ENCODE data around the gene PDE6A.

PDE6A gene

DNA sequence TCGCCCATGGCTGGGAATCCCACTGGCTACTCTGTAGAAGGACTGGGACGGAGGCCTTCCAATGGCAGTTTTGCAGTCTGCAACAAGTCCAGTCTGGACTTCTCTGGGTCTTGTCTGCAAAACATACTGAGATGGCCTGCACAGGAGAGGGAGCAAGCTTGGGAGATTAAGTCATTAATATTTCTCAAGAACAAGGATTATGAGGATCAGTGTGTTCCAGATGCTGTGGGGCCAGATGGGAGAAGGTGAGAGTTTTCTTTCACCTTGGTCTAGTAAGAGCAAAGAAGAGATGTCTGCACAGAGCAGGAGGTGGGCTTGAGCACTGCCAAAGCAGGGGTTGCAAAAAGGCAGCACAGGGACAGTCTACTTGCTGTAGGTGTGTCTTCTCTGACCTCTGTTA, at the start of gene PDE6A:
Gene PDE6A, minus strand, starts transcription at position 128 of the 400 bp plus-strand sequence. Its CDS starts 120 bp downstream, at position 8.
- peak; percentile 90 for DNase-seq

DNA sequence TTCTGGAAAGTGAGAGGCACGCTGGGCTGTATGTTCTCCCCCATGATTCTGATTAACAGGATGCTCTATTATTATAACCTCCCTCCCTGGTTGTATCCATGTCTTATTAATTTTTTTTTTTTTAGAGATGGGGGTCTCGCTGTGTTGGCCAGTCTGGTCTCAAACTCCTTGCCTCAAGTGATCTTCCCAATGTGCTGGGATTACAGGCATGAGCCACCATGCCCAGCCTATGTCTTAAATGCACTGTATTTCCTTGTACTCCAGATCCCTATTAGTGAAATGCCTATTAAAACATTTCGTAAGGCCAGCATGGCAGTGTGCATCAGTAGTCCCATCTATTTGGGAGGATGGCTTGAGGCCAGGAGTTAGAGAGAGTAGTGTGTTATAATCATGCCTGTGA, 48.9 kb upstream of the PDE6A start:
- DNase-seq, result no peak

DNA sequence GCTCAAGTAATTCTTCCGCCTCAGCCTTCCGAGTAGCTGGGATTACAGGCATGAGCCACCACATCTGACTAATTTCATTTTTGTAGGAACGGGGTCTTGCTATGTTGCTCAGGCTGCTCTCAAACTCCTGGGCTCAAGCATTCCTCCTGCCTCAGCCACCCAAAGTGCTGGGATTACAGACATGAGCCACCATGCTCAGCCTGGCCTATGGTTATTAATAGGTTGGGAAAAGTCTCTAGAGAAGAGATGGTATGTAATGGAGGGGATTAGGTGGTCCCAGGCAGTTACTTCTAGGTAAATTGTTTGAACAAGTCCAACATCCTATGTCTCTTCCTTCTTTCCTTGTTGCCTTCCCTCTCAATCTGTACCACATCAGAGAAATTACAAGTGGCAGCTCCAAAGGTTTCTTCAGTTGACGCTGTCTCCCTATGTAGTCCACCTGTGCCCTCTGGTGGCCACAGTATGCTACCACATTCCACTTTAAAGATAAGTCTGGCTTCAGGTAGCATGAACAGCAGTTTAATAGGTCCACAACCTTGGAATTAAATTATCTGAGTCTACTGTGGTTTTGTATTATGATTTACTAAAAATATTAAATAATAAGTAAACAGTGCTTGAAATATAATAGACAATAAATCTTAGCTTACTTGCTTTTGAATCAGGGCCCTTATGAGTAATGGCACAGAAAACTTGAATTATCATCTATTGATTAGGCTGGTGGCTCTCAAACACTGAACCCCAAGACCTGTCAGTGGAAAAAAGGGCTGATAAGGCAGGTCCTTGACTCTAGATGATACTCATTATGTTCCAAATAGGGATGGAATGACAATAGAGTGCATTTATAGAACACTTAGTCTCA, 46.2 kb upstream of the PDE6A start:
- peak; percentile 87 for DNase-seq

DNA sequence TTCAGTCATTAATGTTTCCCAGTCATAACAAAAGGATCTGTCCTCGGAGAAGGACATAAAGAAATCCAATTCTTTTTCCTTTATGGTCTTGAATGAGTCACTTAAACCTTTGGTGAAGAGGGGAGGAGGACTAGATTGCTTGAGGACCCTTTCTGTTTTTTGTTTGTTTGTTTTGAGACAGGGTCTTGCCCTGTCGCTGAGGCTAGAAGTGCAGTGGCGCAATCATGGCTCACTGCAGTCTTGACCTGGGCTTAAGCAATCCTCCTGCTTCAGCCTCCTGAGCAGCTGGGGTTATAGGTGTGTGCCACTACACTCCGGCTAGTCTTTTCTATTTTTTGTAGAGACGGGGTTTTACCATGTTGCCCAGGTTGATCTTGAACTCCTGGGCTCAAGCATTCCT, 43.5 kb upstream of the PDE6A start:
- no peak for DNase-seq

DNA sequence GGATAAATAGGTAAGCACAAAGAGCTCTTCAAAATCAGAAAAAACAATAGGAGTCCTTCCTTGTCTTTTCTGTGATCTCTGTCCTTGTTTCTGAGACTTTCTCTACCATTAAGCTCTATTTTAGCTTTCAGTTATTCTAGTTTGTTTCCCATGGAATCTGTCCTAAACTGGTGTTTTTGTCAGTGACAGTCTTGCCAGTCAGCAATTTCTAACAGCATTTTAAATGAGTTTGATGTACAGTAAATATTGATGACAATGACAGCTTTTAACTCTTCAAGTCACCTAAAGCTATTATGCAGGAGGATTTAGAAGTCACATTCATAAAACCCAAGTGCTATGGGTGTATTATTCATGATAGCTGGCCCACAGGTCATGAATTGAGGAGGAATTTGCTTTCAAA, 37.9 kb upstream of the PDE6A start:
- DNase-seq, result no peak

DNA sequence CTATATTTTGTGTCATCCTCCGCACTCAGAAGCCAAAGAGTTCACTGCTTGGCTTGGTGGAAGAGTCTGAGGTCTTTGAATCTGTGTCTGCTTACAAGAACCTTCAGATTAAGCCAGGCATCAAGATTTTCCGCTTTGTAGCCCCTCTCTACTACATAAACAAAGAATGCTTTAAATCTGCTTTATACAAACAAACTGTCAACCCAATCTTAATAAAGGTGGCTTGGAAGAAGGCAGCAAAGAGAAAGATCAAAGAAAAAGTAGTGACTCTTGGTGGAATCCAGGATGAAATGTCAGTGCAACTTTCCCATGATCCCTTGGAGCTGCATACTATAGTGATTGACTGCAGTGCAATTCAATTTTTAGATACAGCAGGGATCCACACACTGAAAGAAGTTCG, 36.6 kb upstream of the PDE6A start:
- DNase-seq, result no peak

DNA sequence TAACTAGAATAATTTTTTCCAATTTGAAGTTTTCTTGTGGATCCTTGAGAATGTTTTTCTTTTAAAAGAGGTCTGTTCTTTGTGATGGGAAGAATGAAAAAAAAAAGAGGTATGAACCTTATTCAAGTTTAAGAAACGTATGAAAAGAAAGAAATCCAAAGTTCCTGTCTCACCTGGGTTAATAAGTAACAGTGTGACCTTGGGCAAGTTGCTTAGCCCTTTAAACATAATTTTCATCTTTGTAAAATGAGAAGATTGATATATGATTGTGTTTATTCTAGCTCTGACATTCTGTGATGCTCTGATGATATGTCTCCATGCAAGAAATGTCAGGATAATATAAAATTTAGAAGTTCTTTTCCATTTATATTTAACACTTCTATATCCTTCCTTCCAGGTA, 35.3 kb upstream of the PDE6A start:
- no peak for DNase-seq

DNA sequence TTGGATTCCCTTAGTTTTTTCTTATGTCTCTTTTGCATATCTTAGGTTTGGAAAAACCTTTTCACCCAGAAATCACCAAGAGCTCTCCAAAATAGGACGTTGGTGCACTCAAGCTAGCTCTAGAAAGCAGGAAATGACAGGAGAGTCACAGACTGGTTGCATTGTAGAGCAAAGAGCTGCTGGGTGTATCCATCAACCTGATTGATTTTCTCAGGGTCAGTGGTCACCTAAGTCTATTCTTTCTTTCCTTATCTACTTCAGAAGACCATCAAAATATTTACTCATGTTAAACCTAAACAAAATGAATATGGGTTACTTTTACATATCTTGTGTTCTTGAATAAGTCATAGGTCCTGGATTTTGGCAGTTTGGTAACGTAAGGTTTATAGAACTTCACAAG, 30.8 kb upstream of the PDE6A start:
- no peak for DNase-seq

DNA sequence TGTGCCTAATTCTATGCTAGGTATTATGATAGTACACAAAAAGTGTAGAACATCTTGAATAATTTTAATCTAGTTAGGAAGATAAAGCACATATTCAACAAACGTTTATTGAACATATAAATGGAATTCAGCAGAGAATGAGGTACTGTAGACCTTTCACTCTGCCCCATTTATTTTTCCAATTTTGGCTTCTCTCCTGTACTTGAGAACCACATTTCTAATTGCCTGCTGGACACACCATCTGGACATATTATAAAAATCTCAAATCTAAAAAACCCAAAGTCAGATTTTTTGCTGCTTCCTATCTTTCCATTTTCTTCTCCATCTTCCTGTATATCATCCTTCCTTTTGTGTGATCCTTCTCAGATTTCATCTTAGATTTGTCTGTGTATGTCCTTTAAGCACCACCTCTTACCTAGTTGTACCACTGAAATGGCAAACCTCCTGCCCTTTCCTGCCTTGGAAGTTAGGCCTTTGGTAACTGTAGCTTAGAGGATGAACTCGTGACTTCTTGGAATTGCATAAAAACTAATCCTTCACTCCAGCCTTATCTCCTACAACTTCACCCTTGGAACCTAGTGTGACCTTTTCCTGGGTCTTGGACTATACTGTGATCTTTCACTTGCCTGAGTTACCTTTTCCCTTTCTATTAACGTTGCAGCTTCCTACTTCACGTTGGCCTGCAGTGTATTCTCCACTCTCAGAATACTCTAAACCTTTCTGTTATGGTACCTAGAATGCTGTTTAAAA, 24.8 kb upstream of the PDE6A start:
- no peak for DNase-seq

DNA sequence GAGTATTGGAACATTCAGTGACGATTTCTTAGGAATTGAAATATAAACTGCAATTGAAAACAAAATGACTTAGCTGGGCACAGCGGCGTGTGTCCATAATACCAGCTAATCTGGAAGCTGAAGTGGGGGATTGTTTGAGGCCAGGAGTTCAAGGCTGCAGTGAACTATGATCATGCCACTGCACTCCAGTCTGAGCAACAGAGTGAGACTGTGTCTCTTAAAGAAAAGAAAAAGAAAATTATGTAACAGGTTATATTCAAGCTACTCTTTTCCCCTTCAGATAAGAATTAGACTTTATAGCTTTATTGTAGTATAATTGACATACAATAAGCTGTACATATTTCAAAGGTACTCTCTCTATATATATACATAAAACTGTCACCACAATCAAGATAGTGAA, 22.4 kb upstream of the PDE6A start:
- DNase-seq, result no peak

DNA sequence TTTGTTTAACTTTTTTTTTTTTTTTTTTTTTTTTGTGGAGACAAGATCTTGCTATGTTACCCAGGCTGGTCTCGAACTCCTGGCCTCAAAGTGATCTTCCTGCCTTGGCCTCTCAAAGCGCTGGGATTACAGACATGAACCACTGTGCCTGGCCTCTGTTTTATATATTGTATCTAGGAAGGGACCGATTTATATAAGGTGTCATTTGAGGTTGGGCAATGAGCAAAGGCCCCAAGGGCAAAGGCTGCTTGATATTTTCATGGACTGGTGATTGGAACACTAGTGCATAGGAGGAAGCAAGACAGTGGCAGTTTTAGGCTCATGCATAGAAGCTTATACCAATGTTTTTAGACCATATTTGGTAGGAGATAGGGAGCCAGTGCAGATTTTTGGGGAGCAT, 19.1 kb upstream of the PDE6A start:
- no peak for DNase-seq

DNA sequence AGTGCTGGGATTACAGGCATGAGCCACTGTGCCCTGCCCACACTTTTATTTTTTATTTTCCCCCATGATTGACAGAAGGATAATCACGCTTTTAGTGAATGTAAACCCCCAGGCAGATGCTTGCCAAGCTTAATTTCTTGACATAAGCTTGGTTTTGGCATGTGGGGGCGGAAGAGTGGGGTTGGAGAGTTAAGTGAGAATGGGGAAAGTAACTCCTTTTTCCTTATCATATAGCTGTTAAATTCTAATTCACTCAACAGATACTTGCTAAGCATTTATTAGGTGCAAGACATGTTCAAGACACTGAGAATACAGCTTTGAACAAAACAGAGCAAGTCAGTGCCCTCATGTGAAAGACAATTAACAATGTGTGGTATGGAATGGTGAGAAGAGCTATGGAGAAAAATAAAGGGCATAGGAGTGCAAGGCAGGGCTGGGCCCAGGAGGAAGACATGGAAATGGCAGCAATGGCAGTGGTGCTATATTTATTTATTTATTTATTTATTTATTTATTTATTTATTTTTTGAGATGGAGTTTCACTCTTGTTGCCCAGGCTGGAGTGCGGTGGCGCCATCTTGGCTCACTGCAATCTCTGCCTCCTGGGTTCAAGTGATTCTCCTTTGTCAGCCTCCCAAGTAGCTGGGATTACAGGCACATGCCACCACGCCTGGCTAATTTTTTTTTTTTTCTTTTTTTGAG, 18.2 kb upstream of the PDE6A start:
- DNase-seq, result no peak

DNA sequence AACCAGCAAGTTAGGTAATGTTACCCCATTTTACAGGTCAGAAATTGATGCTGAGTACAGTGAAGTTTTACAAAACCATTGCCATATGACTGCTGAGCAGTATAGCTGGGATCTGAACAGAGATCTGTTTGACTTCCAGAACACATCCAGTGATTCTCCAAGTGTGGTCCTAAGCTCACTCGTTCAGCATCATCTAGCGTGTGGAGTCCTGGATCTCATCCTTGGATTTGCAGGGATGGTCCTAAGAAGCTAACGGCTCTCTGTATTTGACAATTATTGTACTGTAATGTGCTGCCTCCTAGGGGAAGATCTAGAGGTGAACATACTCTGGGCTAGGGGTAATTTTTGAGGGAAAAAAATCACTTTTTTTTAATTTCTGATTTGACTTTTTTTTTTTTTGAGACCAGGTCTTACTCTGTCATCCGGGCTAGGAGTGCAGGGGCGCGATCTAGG, 17.4 kb upstream of the PDE6A start:
- DNase-seq, result peak; percentile 65

DNA sequence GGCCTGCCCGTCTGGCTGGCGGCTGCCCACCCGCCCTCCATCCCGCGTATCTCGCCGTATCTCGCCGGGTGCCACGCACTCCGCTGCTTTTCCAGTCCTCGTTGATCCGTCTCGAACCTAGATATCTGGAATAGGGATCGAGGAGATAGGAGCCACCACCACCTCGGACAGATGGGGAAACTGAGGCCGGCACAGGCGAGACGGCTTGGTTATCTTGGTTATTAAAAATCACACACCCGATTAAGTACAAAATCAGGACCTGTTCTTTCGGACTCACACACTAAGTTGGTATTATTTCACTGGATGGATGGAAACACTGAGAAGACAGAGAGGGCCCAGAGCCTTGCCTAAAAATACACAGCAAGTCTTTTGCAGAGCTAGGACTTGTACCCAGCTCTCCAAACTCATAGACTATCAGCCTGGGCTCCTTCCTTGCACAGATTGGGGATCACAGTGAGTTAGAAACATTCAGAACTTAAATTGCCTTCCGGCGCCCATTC, 16.6 kb upstream of the PDE6A start:
- no peak for DNase-seq

DNA sequence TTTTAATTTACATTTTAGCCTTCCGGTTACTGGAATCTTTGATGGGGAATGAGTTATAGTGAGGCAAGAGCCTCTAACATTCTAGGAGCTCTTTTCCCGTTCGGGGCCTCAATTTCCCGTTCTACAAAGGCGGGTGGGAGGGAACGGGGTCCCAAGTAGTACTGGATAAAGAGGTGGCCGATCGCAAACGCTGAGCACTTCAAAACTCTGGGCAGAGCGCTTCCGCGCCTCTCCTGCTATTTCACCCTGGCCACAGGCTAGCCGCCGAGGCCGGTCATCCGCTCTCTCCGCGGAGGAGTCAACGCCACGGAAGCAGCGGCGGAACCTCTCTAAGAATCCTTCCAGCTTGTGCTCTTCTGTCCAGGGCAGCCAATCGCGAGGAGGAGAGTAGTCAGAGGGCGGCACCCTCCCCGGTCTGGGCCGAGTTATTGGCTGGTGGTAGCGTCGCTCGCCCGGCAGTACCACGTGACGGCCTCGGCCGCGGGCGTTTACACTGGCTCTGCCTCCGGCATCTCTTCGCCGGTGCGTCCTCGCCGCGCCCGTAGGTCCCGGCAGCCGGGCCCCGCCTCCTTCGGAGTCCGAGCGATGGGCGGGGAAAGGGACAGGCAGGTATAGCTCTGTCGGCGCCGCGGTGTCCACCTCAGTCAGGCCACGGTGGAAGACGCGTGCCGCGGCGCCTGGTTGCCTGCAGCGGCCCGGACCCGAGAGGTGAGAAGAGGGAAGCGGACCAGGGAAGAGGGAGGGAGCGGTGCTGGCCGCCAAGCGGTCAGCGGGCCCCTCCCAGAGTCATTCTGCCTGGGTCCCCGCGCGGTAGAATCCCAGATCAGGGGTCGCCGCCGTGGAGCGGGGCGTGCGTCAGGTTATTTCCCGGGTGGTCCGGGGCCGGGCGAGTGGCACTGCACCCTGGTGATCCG, 15.9 kb upstream of the PDE6A start, which contains the start of gene SLC26A2:
Gene SLC26A2, plus strand, starts transcription at position 487 of the 914 bp plus-strand sequence. CDS start 16,895 bp downstream, outside the sequence.
- peak; percentile 97 for DNase-seq

DNA sequence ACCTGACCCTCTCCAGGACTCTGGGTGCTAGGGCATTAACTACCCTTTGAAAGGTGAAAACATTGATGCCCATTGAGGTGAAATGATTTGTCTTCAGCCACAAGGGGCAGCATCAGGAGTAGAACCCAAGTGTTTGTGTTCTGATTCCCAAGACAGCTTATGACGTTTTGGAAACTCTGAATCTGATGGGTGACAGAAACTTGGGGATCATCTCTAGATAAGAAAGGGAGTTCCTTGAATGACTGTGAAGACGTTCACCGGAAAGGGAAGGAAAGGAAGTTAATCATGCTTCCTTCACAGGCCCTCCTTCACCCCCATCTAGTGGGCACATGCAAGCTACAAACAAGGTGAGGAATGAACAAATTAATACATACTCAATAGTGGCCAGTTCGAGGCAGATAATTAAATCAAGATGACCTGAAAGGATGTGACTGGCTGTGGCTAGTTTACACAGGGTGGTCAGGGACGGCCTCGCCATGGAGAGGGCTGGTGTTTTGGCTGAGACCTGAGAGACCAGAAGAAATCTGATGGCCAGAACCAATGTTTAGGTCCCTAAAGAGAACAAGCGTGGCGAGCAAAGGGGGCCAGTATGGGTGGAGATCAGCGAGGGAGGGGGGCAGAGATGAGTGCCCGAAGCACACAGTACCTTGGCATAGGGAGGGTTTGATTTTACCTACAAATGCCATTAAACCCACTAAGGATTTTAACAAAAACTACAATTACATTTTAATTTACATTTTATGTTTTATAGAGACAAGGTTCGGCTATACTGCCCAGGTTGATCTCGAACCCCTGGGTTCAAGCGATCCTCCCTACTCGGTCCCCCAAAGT, 15.0 kb upstream of the PDE6A start:
- DNase-seq, result peak; percentile 71

DNA sequence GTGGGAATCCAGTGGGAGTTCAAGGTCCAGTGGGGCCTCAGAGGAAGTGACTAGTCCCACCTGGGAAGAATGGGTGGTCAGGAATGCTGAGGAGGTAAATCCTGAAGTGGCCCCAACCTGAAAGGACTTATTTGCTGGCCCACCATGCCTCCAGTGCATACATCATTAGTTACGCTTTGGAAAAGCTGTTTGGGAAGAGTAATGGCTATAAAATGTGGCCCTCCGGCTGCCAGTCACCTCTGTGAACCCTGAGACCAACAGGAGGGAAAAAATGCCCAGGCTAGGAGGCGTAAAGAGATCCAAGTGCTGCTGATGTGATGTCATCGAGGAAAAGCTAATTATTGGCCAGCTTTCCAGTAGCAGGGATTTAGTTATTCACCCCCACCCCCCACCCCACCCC, 13.3 kb upstream of the PDE6A start:
- DNase-seq, result peak; percentile 67

DNA sequence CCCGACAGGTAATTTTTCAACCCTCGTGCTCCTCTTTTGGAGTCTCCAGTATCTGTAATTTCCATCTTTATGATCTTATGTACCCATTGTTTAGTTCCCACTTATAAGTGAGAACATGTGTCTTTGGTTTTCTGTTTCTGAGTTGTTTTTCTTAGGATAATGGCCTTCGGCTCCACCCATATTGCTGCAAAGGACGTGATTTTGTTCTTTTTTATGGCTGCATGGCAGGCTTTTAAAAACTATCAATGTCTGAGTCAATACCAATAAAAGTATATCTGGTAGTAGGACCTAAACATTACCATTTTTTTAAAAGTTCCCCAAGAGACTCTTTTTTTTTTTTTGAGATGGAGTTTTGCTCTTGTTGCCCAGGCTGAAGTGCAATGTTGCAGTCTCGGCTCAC, 12.1 kb upstream of the PDE6A start:
- no peak for DNase-seq

DNA sequence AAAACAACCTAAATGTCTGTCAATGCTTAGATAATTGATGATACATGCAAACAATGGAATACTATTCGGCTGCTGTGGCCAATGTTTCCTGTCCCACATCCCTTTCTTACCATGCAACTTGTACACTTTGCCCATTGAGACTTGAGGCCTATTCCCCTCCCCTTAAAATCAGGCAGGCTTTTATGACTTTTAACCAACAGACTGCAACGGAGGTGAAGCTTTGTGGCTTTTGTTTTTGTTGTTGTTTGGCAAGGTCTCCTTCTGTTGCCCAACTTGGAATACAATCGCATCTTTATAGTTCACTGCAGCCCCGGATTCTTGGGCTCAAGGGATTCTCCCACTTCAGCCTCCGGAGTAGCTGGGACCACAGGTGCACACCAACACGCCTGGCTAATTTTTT, 10.2 kb upstream of the PDE6A start:
- DNase-seq, result no peak

DNA sequence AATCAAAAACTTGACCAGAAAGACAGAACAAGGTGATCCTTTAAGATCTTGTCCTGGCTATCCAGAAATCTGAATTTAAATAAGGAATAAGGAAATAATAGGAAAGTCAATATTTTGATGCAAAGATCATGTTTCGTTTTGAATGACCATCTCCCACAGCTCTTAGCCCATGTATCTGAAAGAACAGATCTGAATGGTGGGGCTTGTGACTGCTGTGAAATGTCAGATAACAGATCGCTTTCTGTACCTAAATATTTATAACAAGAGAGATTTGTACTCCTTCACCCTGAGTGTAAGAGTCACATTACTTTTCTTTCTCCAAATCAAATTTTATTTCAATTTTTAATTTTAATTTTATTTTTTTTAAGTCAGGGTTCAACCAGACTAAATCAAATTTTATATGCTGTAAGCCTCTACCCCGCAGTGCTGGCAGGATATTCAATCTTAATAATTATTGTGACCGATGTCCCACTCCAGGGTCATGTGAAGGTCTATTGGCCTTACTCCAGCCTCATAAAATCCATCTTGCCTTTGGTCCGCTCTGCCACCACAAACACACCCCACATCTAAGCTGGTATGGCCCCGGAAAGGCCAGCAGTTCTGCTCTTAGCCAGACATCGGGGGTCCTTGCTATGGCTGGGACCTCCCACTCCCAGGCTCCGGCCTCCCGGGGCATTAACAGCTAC, 9.0 kb upstream of the PDE6A start:
- no peak for DNase-seq

Measured in NCI-H82 (cell line).